ENCODE results near the gene MAP7D3.

DNA sequence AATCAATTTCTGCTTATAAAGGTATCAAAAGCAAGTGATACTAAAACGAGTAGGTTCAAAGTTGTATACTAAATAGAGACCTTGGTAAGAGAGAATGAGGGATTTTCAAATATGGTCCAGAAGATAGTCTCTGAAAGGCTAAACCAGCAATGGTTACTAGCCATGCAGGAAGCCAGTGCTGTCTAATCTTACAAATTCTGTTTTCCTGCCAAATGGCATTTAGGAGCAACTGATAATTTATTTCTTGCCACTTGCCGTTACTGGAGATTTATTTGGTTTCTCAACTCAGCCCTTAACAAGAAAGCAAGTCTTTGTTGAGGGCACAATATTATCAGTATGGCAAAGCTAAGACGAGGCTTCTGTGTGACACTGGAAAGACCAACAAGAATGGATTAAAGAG lies 47.2 kb downstream of the MAP7D3 start:
- TF ChIP-seq, protein P1, sequence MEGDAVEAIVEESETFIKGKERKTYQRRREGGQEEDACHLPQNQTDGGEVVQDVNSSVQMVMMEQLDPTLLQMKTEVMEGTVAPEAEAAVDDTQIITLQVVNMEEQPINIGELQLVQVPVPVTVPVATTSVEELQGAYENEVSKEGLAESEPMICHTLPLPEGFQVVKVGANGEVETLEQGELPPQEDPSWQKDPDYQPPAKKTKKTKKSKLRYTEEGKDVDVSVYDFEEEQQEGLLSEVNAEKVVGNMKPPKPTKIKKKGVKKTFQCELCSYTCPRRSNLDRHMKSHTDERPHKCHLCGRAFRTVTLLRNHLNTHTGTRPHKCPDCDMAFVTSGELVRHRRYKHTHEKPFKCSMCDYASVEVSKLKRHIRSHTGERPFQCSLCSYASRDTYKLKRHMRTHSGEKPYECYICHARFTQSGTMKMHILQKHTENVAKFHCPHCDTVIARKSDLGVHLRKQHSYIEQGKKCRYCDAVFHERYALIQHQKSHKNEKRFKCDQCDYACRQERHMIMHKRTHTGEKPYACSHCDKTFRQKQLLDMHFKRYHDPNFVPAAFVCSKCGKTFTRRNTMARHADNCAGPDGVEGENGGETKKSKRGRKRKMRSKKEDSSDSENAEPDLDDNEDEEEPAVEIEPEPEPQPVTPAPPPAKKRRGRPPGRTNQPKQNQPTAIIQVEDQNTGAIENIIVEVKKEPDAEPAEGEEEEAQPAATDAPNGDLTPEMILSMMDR (IDR thresholded peaks at IDR 0.05), result no peak
- TF ChIP-seq POLR2A (IDR thresholded peaks at IDR 0.05), result no peak

Data from sigmoid colon (tissue), 3 donors.